EH (cell line): ENCODE measurements around the gene PLEKHM2.
"Not testable (repeated sequence)": the region's sequence is repeated elsewhere in the genome, so short reads cannot be mapped to it uniquely, and the experiment has no call there.

ENCODE experiments used
- DNase-seq: peaks from one replicate; pipeline ENCODE4 v3.0.0-alpha.2; 2015; ENCODE audit warnings: low read depth

PLEKHM2 gene

GRCh38 chr1:15684042-15684461 is at the start of gene PLEKHM2:
Gene PLEKHM2, plus strand, starts transcription at chr1:15684320. Its CDS starts 239 bp downstream, at chr1:15684559.
- peak; percentile 62 for DNase-seq

GRCh38 chr1:15636436-15636835 is 47.7 kb upstream of the PLEKHM2 start:
- DNase-seq: no peak

GRCh38 chr1:15637826-15638225 is 46.3 kb upstream of the PLEKHM2 start:
- no peak for DNase-seq

GRCh38 chr1:15639262-15639661 is 44.9 kb upstream of the PLEKHM2 start:
- no peak for DNase-seq

GRCh38 chr1:15639931-15640330 is 44.2 kb upstream of the PLEKHM2 start:
- DNase-seq: no peak

GRCh38 chr1:15640667-15641066 is 43.5 kb upstream of the PLEKHM2 start:
- peak; percentile 12 for DNase-seq

- no peak for DNase-seq
Observed at GRCh38 chr1:15649937-15650336, 34.2 kb upstream of the PLEKHM2 start.

GRCh38 chr1:15650433-15650832 is 33.7 kb upstream of the PLEKHM2 start:
- DNase-seq: no peak

- DNase-seq: not testable (repeated sequence)
Observed at GRCh38 chr1:15652130-15652529, 32.0 kb upstream of the PLEKHM2 start.

GRCh38 chr1:15654091-15654690 is 29.9 kb upstream of the PLEKHM2 start:
- no peak for DNase-seq

- DNase-seq: no peak
Observed at GRCh38 chr1:15656464-15656863, 27.7 kb upstream of the PLEKHM2 start.

- no peak for DNase-seq
Observed at GRCh38 chr1:15657021-15657420, 27.1 kb upstream of the PLEKHM2 start.

GRCh38 chr1:15660151-15660550 is 24.0 kb upstream of the PLEKHM2 start:
- DNase-seq: no peak

GRCh38 chr1:15662477-15662876 is 21.6 kb upstream of the PLEKHM2 start:
- peak; percentile 4 for DNase-seq

- no peak for DNase-seq
Observed at GRCh38 chr1:15663925-15664324, 20.2 kb upstream of the PLEKHM2 start.

- DNase-seq: no peak
Observed at GRCh38 chr1:15667362-15667761, 16.8 kb upstream of the PLEKHM2 start.

- peak; percentile 9 for DNase-seq
Observed at GRCh38 chr1:15668089-15668754, 15.9 kb upstream of the PLEKHM2 start.

- no peak for DNase-seq
Observed at GRCh38 chr1:15669074-15669473, 15.0 kb upstream of the PLEKHM2 start.

GRCh38 chr1:15669864-15670263 is 14.3 kb upstream of the PLEKHM2 start:
- DNase-seq: no peak

GRCh38 chr1:15671430-15671829 is 12.7 kb upstream of the PLEKHM2 start:
- no peak for DNase-seq

GRCh38 chr1:15674386-15675159 is 9.5 kb upstream of the PLEKHM2 start:
- DNase-seq: no peak

- DNase-seq: no peak
Observed at GRCh38 chr1:15676010-15676409, 8.1 kb upstream of the PLEKHM2 start.
